Activated CD4-positive, alpha-beta T cell treated with anti-CD3 and anti-CD28 coated beads, Interleukin-2, amount 50 U/mL, for 48 hours (primary cell): ENCODE measurements around the gene CD151.

ENCODE experiments used
- DNase-seq, 2 experiments: peaks; one replicate each; pipeline ENCODE4 v3.0.0-alpha.2; 2020

CD151 gene

DNA sequence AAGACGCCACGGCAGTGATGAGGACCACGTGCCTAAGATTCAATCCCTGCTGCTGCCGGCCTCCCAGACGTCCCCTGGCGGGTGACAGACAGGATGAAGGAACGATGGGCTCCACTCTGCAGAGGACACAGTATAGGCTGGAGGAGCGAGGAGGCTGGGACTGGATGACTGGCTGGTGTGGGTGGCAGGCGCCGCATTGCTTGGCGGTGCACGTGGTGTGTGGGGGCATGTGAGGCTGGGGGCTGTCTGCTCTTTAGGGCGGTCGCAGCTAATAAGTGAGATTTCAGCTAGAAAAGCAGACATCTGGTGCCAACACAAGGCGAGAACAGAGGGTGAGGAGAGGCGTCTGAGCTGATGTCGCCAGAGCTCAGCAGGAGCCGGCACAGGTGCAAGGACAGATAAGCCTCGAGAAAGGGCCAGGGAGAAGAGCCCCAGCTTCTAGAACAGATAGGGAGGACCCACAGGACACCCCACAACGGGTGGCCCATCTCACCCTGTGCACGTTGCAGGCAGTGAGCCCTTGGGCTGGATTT lies 43.1 kb downstream of the CD151 start:
- DNase-seq = no peak

DNA sequence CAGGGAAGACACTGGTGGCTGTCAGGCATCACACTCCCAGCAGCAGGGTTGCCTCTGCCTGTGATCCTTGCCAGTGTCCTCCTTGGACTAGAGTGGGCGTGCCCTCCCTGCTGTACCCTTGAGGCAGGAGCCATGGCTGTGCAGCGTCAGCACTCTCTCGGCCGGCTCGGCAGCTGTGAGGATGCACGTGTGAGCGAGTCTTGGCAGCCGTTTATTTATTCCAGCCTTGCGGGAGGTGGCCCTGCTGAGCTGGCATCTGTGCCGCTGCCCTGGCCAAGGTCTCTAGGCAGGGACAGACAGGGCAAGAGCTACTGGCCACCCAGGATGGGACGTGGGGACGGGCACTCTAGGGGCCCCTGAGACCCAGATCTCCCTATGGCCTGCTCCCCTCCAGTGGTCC lies 43.8 kb downstream of the CD151 start:
- DNase-seq = no peak

- DNase-seq = peak; percentile 38 to 46
These were observed 44.8 kb downstream of the CD151 start for GRCh38 chr11:877565-877964.

DNA sequence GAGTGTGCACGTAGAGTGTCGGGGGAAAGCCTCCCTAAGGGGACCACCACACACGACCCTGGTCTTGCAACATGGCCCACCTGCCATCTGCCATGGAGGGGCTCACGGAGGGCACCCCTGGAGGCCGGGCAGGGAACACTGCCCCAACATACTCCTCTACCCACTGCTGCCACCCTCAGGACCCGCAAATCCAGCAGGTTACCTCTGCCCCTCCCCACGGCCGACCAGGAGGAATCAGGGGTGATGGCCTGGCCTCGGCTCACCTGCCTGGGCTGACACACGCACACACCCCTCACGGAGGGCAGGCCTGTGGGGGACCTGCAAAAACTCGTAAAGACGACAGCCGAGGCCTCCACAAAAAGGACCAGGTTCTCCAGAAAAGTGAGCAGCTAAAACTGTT lies 47.7 kb downstream of the CD151 start:
- no peak for DNase-seq

- DNase-seq = no peak
These were observed 49.8 kb downstream of the CD151 start for GRCh38 chr11:882596-882995.

DNA sequence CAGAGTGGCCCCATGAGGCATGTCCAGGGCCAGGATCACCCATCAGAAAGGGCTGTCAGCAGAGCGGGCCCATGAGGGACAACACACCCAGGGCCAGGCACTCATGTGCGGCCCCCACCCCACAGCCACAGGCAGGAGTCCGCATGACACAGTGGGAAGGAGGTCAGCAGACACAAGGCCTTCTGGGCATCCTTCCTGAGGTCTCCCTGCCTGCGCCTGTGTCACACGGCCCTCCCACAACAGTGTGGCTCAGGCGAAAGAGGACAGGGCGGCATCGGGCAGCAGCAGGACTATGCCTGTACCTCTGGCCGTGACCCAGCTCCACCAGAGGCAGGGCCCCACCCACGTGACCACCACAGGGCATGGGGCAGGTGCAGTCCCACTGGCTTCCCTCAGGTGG lies 50.8 kb downstream of the CD151 start:
- DNase-seq = no peak

GRCh38 chr11:884578-885070 lies 51.9 kb downstream of the CD151 start:
- DNase-seq = no peak

DNA sequence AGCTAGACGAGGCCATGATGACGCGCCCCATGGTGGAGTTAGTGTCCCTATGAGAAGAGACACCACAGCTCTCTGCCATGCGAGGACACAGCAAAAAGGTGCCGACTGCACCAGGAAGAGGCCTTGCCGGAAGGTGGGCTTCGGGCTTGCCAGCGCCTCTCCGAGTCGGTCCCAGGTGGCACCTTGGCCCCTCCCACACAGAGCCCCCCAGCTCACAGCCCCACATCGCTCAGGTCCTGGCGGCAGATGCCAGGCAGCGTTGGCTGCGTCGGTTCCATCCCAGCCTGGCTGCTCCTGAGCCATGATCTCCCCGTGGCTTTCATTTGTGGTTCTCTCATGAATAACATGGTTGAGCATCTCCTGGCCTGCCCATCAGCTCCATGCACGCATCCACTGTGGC lies 53.8 kb downstream of the CD151 start:
- no peak for DNase-seq

DNA sequence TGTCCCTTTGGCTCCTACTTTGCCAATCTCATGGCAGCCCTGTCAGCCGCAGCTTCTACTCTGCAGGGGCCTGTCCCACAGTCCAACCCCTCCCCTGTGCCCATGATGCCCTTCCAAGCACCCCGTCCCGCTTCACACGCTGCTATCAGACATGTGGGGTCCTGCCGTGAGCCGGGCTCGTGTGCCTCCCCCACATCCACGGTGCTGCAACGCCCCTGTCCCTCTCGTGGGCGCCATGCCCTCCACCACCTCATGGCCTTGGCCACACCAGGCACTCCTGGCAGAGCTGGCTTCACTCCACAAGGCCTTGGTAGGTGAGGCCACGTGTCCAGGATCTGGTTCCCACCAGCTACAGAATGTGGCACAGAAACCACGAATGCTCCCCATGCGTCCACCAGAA lies 54.8 kb downstream of the CD151 start:
- DNase-seq = no peak
